SK-N-MC (cell line): ENCODE results near the gene MSH6.

ENCODE experiments used
- DNase-seq: peaks from one replicate; pipeline ENCODE4 v3.0.0-alpha.2; 2011; ENCODE audit warnings: low read depth, low spot score
- H3K27ac ChIP-seq: fragments of 200-600 bp; sonication (generic); 2 replicates; pipeline ENCODE4 v1.5.1; 2016; ENCODE audit warnings: mixed run types
- H3K36me3 ChIP-seq: fragments of 200-600 bp; sonication (generic); 2 replicates; pipeline ENCODE4 v1.6.1; 2017; ENCODE audit warnings: antibody characterized with exemption, low read length, mixed read lengths; ENCODE audit not compliant: insufficient read depth
- H3K4me3 ChIP-seq: fragments of 200-600 bp; sonication (generic); 2 replicates; pipeline ENCODE4 v1.5.1; 2016
- H3K9ac ChIP-seq: fragments of 200-600 bp; sonication (generic); 2 replicates; pipeline ENCODE4 v1.8.0; 2017; ENCODE audit warnings: mixed run types, mixed read lengths; ENCODE audit not compliant: insufficient read length
- H3K9me3 ChIP-seq: fragments of 200-600 bp; sonication (generic); 2 replicates; pipeline ENCODE4 v1.6.1; 2017; ENCODE audit warnings: low read depth, mild to moderate bottlenecking, antibody characterized with exemption, low read length, moderate library complexity, mixed read lengths
- EZH2 ChIP-seq: fragments of 200-600 bp; sonication (generic); IDR thresholded peaks from one replicate; pipeline ENCODE4 v1.6.1; 2017; ENCODE audit warnings: antibody characterized with exemption
- FOXP2 ChIP-seq: optimal IDR thresholded peaks from 2 replicates; pipeline ENCODE3; 2011; ENCODE audit warnings: mild to moderate bottlenecking, moderate library complexity; ENCODE audit not compliant: insufficient read depth; ENCODE audit errors: extremely low read length, control extremely low read depth
- POLR2AphosphoS5 ChIP-seq: IDR thresholded peaks from 2 replicates; pipeline ENCODE4 v1.6.1; 2012; ENCODE audit warnings: mild to moderate bottlenecking, low read depth, low read length, borderline replicate concordance

MSH6 gene

DNA sequence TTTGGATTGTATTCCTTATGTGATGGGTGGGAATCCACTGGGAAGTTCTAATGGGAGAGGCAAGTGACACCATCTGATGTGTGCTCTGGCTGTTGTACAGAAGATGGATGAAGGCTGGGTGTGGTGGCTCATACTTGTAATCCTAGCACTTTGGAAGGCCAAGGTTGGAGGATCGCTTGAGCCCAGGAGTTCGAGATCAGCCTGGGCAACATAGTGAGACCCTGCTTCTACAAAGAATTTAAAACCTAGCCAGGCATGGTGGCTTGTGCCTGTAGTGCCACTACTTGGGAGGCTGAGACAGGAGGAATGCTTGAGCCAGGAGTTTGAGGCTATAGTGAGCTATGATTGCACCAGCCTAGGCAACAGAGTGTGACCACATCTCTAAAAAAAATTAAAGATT is 10.6 kb upstream of the MSH6 start:
- no peak overlapping the region for H3K27ac ChIP-seq
- TF ChIP-seq POLR2AphosphoS5 (no peak), FOXP2 (no peak), EZH2 (no peak)
- H3K9me3 ChIP-seq: no peaks in the 10 kb centered on the region
- no peak for DNase-seq
- no peak overlapping the region for H3K4me3 ChIP-seq
- no peak overlapping the region for H3K9ac ChIP-seq
- no peaks in the 10 kb centered on the region for H3K36me3 ChIP-seq

DNA sequence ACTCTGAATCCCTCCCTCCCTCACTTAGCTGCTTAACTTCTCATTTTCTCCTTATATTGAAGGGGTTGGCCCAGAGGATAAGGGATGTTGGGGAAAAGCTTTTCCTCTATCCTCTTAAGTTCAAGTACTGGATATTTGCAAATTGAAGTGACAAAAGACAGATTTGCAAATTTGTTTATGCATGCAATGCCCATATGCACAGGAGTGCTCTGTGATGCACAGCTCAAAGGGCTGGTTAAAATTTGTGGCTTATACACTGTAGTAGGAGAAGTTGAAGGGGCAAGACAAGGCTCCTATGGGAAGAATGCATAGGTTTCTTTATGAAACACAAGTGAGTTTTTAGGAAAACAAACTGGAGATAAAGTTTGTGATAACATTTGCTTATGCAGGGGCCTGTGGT is 8.4 kb upstream of the MSH6 start:
- no peak for TF ChIP-seq POLR2AphosphoS5
- TF ChIP-seq EZH2: no peak
- TF ChIP-seq FOXP2: no peak
- no peak overlapping the region for H3K27ac ChIP-seq
- no peak overlapping the region for H3K4me3 ChIP-seq
- H3K9me3 ChIP-seq: no peaks in the 10 kb centered on the region
- no peak overlapping the region for H3K9ac ChIP-seq
- H3K36me3 ChIP-seq: no peaks in the 10 kb centered on the region
- no peak for DNase-seq

DNA sequence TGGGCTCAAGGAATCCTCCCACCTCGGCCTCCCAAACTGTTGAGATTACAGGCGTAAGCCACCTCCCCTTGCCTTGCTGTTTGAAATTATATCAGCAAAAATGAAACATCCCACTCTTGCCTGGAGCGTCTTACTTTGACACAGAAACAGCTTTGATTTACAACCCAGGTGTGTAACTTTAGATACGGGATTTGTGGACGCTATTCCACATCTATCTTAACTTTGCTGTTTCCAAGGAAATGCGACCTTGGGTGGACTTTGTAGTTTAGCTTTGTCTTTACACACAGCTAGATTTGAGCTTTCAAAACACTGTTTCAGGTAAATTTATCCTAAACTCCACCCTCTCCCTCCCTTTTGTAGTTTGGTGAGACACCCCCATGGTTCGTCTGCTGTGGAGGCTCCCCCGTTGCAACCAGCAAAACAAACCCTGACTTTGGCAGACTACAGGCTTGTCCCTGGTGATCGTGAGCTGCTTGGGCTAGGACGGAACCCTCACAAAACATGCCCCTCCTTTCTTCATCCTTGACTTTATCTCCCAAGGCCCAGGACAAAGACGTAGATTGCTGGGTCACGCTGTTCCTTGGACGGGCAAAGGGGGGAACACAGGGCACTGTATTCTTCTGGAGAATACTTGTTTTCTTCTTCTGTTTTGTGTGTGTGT is 5.5 kb upstream of the MSH6 start:
- Histone ChIP-seq H3K9me3 (no peaks in the 10 kb centered on the region), H3K9ac (no peak overlapping the region), H3K27ac (no peak overlapping the region), H3K36me3 (no peaks in the 10 kb centered on the region), H3K4me3 (no peak overlapping the region)
- TF ChIP-seq POLR2AphosphoS5: no peak
- no peak for TF ChIP-seq EZH2
- no peak for TF ChIP-seq FOXP2
- DNase-seq: no peak

DNA sequence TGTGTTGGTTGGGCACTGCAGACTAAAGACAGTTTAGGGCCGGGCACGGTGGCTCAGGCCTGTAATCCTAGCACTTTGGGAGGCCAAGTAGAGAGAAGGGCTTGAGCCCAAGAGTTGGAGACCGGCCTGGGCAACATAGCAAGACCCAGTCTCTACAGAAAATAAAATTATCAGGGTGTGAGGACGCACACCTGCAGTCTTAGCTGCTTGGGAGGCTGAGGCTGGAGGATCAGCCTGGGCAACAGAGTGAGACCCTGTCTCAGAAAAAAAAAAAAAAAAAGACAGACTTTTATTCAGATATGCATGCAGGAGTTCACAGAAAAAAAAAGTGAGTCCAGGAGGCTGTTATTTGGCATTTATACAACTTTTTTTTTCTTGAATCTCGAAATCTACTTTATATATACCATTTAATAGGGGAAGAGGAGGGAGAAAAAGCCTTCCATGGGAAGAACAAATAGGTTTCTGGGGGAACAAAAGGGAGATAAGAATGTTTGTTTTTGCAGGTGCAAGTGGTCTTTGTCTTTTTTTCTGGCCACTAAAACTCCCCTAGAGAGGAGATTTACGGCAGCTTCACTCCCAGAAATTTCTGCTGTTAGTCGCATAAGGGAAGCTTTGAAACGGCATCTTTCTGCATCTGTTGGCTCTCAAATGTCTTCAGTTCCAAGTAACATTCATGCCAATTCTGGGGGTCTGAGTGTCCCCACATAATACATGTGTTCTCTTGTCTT is 4.1 kb upstream of the MSH6 start:
- Histone ChIP-seq H3K4me3 (no peak overlapping the region), H3K9ac (no peak overlapping the region), H3K36me3 (no peaks in the 10 kb centered on the region), H3K27ac (no peak overlapping the region), H3K9me3 (no peaks in the 10 kb centered on the region)
- DNase-seq: no peak
- TF ChIP-seq EZH2 (no peak), POLR2AphosphoS5 (no peak), FOXP2 (no peak)

DNA sequence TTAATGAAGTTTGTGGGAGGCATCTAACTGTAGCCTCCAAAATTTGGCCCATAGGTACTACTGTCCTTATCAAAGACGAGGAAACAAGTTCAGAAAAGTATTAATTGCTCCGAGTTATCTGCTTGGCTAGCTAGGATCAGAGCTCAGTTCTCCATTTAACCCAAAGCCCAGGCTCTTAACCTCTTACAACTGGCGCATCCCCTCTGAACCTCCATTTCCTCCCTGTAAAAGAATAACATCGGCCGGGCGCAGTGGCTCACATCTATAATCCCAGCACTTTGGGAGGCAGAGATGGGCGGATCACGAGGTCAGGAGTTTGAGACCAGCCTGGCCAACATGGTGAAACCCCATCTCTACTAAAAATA is 3.5 kb upstream of the MSH6 start:
- Histone ChIP-seq H3K27ac (no peak overlapping the region), H3K36me3 (peaks cover 2% of the 10 kb centered on the region), H3K9me3 (no peaks in the 10 kb centered on the region), H3K9ac (no peak overlapping the region), H3K4me3 (no peak overlapping the region)
- TF ChIP-seq EZH2 (no peak), POLR2AphosphoS5 (no peak), FOXP2 (no peak)
- DNase-seq: no peak

DNA sequence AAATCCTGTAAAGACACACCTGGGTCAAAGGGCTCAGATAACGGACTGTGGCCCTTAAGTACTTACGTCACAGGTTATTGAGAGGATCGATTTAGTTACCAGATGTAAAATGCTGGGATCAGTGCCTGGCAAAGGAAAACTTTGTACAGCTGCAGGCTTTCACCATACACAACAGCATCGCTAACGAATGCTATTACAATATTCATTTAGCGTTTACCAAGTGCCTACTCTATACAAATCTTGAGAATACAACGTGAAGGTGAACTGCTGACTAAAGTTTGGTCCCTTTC is 619 bp upstream of the MSH6 start:
- Histone ChIP-seq H3K9me3 (no peaks in the 10 kb centered on the region), H3K9ac (peak overlapping the region; percentile 83), H3K36me3 (peaks cover 31% of the 10 kb centered on the region), H3K4me3 (peak overlapping the region; percentile 95), H3K27ac (peak overlapping the region; percentile 29)
- TF ChIP-seq EZH2 (no peak), FOXP2 (no peak), POLR2AphosphoS5 (no peak)
- no peak for DNase-seq

DNA sequence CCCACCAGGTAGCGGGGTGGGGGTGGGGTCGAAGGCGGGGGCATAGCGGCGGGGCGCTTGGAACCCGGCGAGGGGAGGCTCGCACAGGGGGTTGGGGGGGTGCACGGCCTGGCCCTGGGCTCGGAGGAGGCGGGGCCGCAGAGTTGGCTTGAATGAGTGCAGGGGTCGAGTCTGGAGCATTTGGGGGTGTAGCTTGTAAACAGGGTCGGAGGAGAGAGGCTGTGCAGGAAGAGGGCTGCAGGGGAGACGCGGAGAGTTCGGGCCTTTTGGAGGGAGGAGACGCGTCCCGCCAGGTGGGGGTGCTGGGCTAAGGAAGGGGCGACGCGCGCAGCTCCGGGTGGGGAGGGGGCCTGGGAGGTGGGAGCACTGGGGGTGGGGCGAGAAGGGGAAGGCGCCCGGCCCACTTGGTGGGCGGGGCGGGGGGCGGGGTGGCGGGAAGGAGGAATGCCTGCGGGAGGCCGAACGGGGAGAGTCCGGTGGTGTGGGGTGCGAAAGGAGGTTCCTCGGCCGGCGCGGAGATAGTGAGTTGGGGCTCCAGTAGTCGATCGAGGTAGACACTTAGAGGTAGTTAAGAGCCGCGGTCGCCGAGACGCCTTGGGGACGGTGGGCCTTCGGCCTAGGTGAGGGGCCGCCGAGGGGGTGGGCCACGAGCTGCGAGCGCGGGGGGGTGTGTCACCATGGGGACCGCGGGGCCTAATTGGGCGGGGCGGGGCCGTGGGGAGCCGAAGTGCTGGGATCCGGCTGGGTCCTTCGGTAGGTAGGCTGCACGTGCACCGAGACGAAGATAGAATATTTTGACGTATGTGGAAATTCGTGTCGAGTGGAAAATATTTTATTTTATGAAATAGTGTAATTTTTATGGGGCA is 774 bp downstream of the MSH6 start:
- TF ChIP-seq EZH2 (no peak), FOXP2 (no peak), POLR2AphosphoS5 (no peak)
- H3K4me3 ChIP-seq: peak overlapping the region; percentile 95
- no peak for DNase-seq
- no peaks in the 10 kb centered on the region for H3K9me3 ChIP-seq
- peak overlapping the region; percentile 91 for H3K27ac ChIP-seq
- peaks cover 36% of the 10 kb centered on the region for H3K36me3 ChIP-seq
- H3K9ac ChIP-seq: peak overlapping the region; percentile 95

DNA sequence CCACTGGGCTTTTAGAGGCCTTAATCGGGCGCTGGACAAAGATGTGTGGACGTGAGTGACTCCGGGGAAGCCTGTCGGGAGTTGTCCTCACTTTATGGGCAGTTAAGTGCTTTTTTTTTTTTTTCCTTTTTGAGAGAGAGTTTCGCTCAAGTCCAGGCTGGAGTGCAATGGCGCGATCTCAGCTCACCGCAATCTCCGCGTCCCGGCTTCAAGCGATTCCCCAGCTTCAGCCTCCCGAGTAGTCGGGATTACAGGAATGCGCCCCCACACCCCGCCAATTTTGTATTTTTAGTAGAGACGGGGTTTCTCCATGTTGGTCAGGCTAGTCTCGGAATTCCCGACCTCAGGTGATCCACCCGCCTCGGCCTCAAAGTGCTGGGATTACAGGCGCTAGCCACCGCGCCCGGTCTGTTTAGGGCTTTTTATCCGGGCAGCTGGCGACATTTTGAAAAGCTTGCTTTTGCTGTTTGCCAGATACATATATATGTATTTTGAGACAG is 1.5 kb downstream of the MSH6 start:
- H3K36me3 ChIP-seq: peaks cover 41% of the 10 kb centered on the region
- no peak overlapping the region for H3K27ac ChIP-seq
- no peak for TF ChIP-seq FOXP2
- TF ChIP-seq EZH2: no peak
- peak overlapping the region; percentile 95 for H3K4me3 ChIP-seq
- peak overlapping the region; percentile 47 for H3K9ac ChIP-seq
- H3K9me3 ChIP-seq: no peaks in the 10 kb centered on the region
- no peak for DNase-seq
